Loucy (cell line): Measurements from ENCODE around the gene ASMT.

ENCODE experiments used
- H2AFZ ChIP-seq: fragments of 200-600 bp; sonication (generic); 2 replicates; pipeline ENCODE4 v1.6.0; 2016; ENCODE audit warnings: antibody characterized with exemption, mild to moderate bottlenecking, low read length, moderate library complexity
- H3F3A ChIP-seq: fragments of 200-600 bp; 2 replicates; pipeline ENCODE4 v1.6.0; 2016; ENCODE audit warnings: antibody characterized with exemption, low read depth, mild to moderate bottlenecking
- H3K27me3 ChIP-seq: fragments of 200-600 bp; sonication (generic); 2 replicates; pipeline ENCODE4 v1.6.1; 2014; ENCODE audit warnings: low read length, mild to moderate bottlenecking; ENCODE audit not compliant: insufficient read depth, poor library complexity, severe bottlenecking
- H3K36me3 ChIP-seq: fragments of 200-600 bp; sonication (generic); 2 replicates; pipeline ENCODE4 v1.6.1; 2016; ENCODE audit warnings: low read length; ENCODE audit not compliant: insufficient read depth
- H3K4me1 ChIP-seq: fragments of 200-600 bp; sonication (generic); 2 replicates; pipeline ENCODE4 v1.5.1; 2014; ENCODE audit warnings: low read length, mild to moderate bottlenecking; ENCODE audit not compliant: insufficient read depth, poor library complexity, severe bottlenecking
- H3K4me2 ChIP-seq: fragments of 200-600 bp; sonication (generic); 2 replicates; pipeline ENCODE4 v1.6.0; 2014; ENCODE audit warnings: antibody characterized with exemption, low read length, low read depth, mild to moderate bottlenecking; ENCODE audit not compliant: poor library complexity, severe bottlenecking
- H3K4me3 ChIP-seq: fragments of 200-600 bp; sonication (generic); 2 replicates; pipeline ENCODE4 v1.5.1; 2014; ENCODE audit warnings: low read length, mild to moderate bottlenecking, mixed read lengths; ENCODE audit not compliant: poor library complexity, severe bottlenecking
- H3K79me2 ChIP-seq: fragments of 200-600 bp; sonication (generic); 2 replicates; pipeline ENCODE4 v1.6.1; 2014; ENCODE audit warnings: low read length; ENCODE audit not compliant: insufficient read depth
- H3K9ac ChIP-seq: fragments of 200-600 bp; sonication (generic); 2 replicates; pipeline ENCODE4 v1.6.0; 2014; ENCODE audit warnings: mild to moderate bottlenecking, low read depth, low read length, moderate library complexity; ENCODE audit not compliant: poor library complexity, severe bottlenecking
- H3K9me2 ChIP-seq: fragments of 200-600 bp; sonication (generic); replicated peaks from 2 replicates; pipeline ENCODE4 v1.6.1; 2016; ENCODE audit warnings: low read depth, low read length, mixed read lengths
- H3K9me3 ChIP-seq: fragments of 200-600 bp; sonication (generic); 2 replicates; pipeline ENCODE4 v1.6.1; 2014; ENCODE audit warnings: mild to moderate bottlenecking, antibody characterized with exemption, low read length, low read depth; ENCODE audit not compliant: insufficient read depth
- H4K20me1 ChIP-seq: fragments of 200-600 bp; sonication (generic); 2 replicates; pipeline ENCODE4 v1.6.0; 2014; ENCODE audit warnings: antibody characterized with exemption, low read length, mild to moderate bottlenecking; ENCODE audit not compliant: insufficient read depth, poor library complexity, severe bottlenecking
- CTCF ChIP-seq: fragments of 200-600 bp; sonication (generic); conservative IDR thresholded peaks from 2 replicates; pipeline ENCODE4 v1.5.1; 2014; ENCODE audit warnings: mild to moderate bottlenecking, antibody characterized with exemption, low read length
- EZH2phosphoT487 ChIP-seq: fragments of 200-600 bp; IDR thresholded peaks from 2 replicates; pipeline ENCODE4 v1.6.1; 2018; ENCODE audit warnings: antibody characterized with exemption, mild to moderate bottlenecking, moderate library complexity, borderline replicate concordance

The ASMT gene

GRCh38 chrX:1598876-1599790, 15.7 kb upstream of the ASMT start:
- Histone ChIP-seq H3K36me3 (peaks cover 65% of the 10 kb centered on the region; the same call in 1 of the 2 replicates), H3K27me3 (no peaks in the 10 kb centered on the region), H3K9ac (no peak overlapping the region), H2AFZ (no peak overlapping the region), H4K20me1 (peaks cover 8% of the 10 kb centered on the region), H3K9me3 (no peaks in the 10 kb centered on the region), H3K79me2 (peaks cover 32% of the 10 kb centered on the region), H3K4me3 (no peak overlapping the region), H3F3A (no peaks in the 10 kb centered on the region), H3K4me2 (no peak overlapping the region), H3K9me2 (no peaks in the 10 kb centered on the region), H3K4me1 (no peaks in the 10 kb centered on the region)
- no peak for TF ChIP-seq EZH2phosphoT487
- no peak for TF ChIP-seq CTCF

- Histone ChIP-seq H3K4me1 (no peaks in the 10 kb centered on the region), H3K79me2 (peaks cover 25% of the 10 kb centered on the region; the same call in 1 of the 2 replicates), H3K9ac (no peak overlapping the region), H3K4me2 (no peak overlapping the region), H3K27me3 (no peaks in the 10 kb centered on the region), H3K36me3 (peaks cover 61% of the 10 kb centered on the region; the same call in 1 of the 2 replicates), H3F3A (no peaks in the 10 kb centered on the region), H3K4me3 (no peak overlapping the region), H2AFZ (no peak overlapping the region), H4K20me1 (peaks cover 8% of the 10 kb centered on the region), H3K9me2 (no peaks in the 10 kb centered on the region), H3K9me3 (no peaks in the 10 kb centered on the region)
- TF ChIP-seq CTCF (no peak), EZH2phosphoT487 (no peak)
Observed at GRCh38 chrX:1599791-1600405, 15.0 kb upstream of the ASMT start.

GRCh38 chrX:1600406-1601050, 14.3 kb upstream of the ASMT start:
- H3K27me3 ChIP-seq, result no peaks in the 10 kb centered on the region
- H3K9me3 ChIP-seq, result no peaks in the 10 kb centered on the region
- TF ChIP-seq EZH2phosphoT487 (no peak), CTCF (no peak)
- no peak overlapping the region for H2AFZ ChIP-seq
- no peak overlapping the region for H3K4me3 ChIP-seq
- H3K4me2 ChIP-seq, result no peak overlapping the region
- H3K36me3 ChIP-seq, result peaks cover 54% of the 10 kb centered on the region; the same call in 1 of the 2 replicates
- no peaks in the 10 kb centered on the region for H3F3A ChIP-seq
- no peak overlapping the region for H3K9ac ChIP-seq
- H3K79me2 ChIP-seq, result peaks cover 18% of the 10 kb centered on the region; the same call in 1 of the 2 replicates
- no peaks in the 10 kb centered on the region for H3K9me2 ChIP-seq
- no peaks in the 10 kb centered on the region for H3K4me1 ChIP-seq
- H4K20me1 ChIP-seq, result peaks cover 2% of the 10 kb centered on the region
